NCI-H510A treated with DMSO at 0.1 percent for 48 hours (cell line): ENCODE results near the gene HCN1.

Experiments
- DNase-seq: peaks from one replicate; lab custom pipeline; 2025; lab: John Stamatoyannopoulos, UW

Gene HCN1

GRCh38 chr5:45696206-45696836 is at the start of gene HCN1:
Gene HCN1 (minus strand): TSS chr5:45696380.
- peak; percentile 83 for DNase-seq

- no peak for DNase-seq
These were observed 44.9 kb upstream of the HCN1 start for GRCh38 chr5:45741110-45741509.

GRCh38 chr5:45737153-45737552 is 41.0 kb upstream of the HCN1 start:
- no peak for DNase-seq

GRCh38 chr5:45725537-45725936 is 29.4 kb upstream of the HCN1 start:
- no peak for DNase-seq

GRCh38 chr5:45697201-45697600 is 1.0 kb upstream of the HCN1 start:
- no peak for DNase-seq

- DNase-seq = no peak
These were observed 400 bp downstream of the HCN1 start for GRCh38 chr5:45695804-45696156.

- no peak for DNase-seq
These were observed 993 bp downstream of the HCN1 start for GRCh38 chr5:45694971-45695803.

- DNase-seq = no peak
These were observed 1.8 kb downstream of the HCN1 start for GRCh38 chr5:45694255-45694814.

GRCh38 chr5:45692481-45692880 is 3.7 kb downstream of the HCN1 start:
- DNase-seq = no peak

GRCh38 chr5:45691656-45692055 is 4.5 kb downstream of the HCN1 start:
- DNase-seq = no peak

GRCh38 chr5:45687701-45688100 is 8.5 kb downstream of the HCN1 start:
- DNase-seq = no peak

- DNase-seq = no peak
These were observed 9.6 kb downstream of the HCN1 start for GRCh38 chr5:45686620-45687019.

GRCh38 chr5:45684118-45684517 is 12.1 kb downstream of the HCN1 start:
- no peak for DNase-seq

GRCh38 chr5:45680950-45681349 is 15.2 kb downstream of the HCN1 start:
- no peak for DNase-seq

GRCh38 chr5:45677524-45677923 is 18.7 kb downstream of the HCN1 start:
- DNase-seq = no peak

GRCh38 chr5:45672271-45672670 is 23.9 kb downstream of the HCN1 start:
- DNase-seq = no peak

GRCh38 chr5:45648744-45649143 is 47.4 kb downstream of the HCN1 start:
- DNase-seq = no peak

- DNase-seq = no peak
These were observed 53.1 kb downstream of the HCN1 start for GRCh38 chr5:45643056-45643455.

- no peak for DNase-seq
These were observed 53.8 kb downstream of the HCN1 start for GRCh38 chr5:45642370-45642769.

GRCh38 chr5:45639040-45639439 is 57.1 kb downstream of the HCN1 start:
- DNase-seq = no peak

- DNase-seq = no peak
These were observed 69.0 kb downstream of the HCN1 start for GRCh38 chr5:45627076-45627656.

GRCh38 chr5:45623832-45624231 is 72.3 kb downstream of the HCN1 start:
- DNase-seq = no peak

GRCh38 chr5:45622365-45622764 is 73.8 kb downstream of the HCN1 start:
- no peak for DNase-seq
